GM18867 (cell line): ENCODE data around the gene NOVA2.

Experiments used
- ATAC-seq: cut with Tn5 transposase; IDR thresholded peaks from one replicate; pipeline ENCODE4 v1.9.1; 2021; ENCODE audit warnings: mild to moderate bottlenecking, moderate library complexity; ENCODE audit not compliant: unreplicated experiment

The NOVA2 gene

GRCh38 chr19:45967246-45967645, 6.4 kb downstream of the NOVA2 start:
- no peak for ATAC-seq

GRCh38 chr19:45962021-45962420, 11.6 kb downstream of the NOVA2 start:
- no peak for ATAC-seq

GRCh38 chr19:45960595-45961235, 12.9 kb downstream of the NOVA2 start:
- ATAC-seq = no peak

- ATAC-seq = no peak
Observed at GRCh38 chr19:45959517-45960025, 14.1 kb downstream of the NOVA2 start.

- ATAC-seq = no peak
Observed at GRCh38 chr19:45958769-45959516, 14.7 kb downstream of the NOVA2 start.

- no peak for ATAC-seq
Observed at GRCh38 chr19:45958320-45958719, 15.3 kb downstream of the NOVA2 start.

- no peak for ATAC-seq
Observed at GRCh38 chr19:45955905-45956608, 17.6 kb downstream of the NOVA2 start.

- no peak for ATAC-seq
Observed at GRCh38 chr19:45954156-45954555, 19.5 kb downstream of the NOVA2 start.

GRCh38 chr19:45953676-45954075, 20.0 kb downstream of the NOVA2 start:
- ATAC-seq = no peak

GRCh38 chr19:45952686-45953505, 20.8 kb downstream of the NOVA2 start:
- ATAC-seq = no peak

GRCh38 chr19:45952341-45952685, 21.4 kb downstream of the NOVA2 start:
- no peak for ATAC-seq

GRCh38 chr19:45947926-45948325, 25.7 kb downstream of the NOVA2 start:
- ATAC-seq = no peak

GRCh38 chr19:45940515-45940805, 33.2 kb downstream of the NOVA2 start:
- no peak for ATAC-seq

GRCh38 chr19:45939792-45940514, 33.7 kb downstream of the NOVA2 start:
- no peak for ATAC-seq

GRCh38 chr19:45938733-45939319, 34.8 kb downstream of the NOVA2 start:
- no peak for ATAC-seq

GRCh38 chr19:45935267-45935666, 38.4 kb downstream of the NOVA2 start:
- ATAC-seq = no peak

- ATAC-seq = no peak
Observed at GRCh38 chr19:45934551-45935230, 39.0 kb downstream of the NOVA2 start.

- ATAC-seq = no peak
Observed at GRCh38 chr19:45933759-45934158, 39.9 kb downstream of the NOVA2 start.

- no peak for ATAC-seq
Observed at GRCh38 chr19:45931055-45931454, 42.6 kb downstream of the NOVA2 start.

GRCh38 chr19:45929247-45929646, 44.4 kb downstream of the NOVA2 start:
- no peak for ATAC-seq
